ENCODE results near the gene SHISA4. TPM values are rescaled to one million over a fixed set of nuclear protein-coding genes. Genes with fewer than 3 reads are reported as not detected.
"Not testable (repeated sequence)": the region's sequence is repeated elsewhere in the genome, so short reads cannot be mapped to it uniquely, and the experiment has no call there.

The SHISA4 gene
- polyA plus RNA-seq, 1 donor from 2014 or later, result 0.16 TPM

DNA sequence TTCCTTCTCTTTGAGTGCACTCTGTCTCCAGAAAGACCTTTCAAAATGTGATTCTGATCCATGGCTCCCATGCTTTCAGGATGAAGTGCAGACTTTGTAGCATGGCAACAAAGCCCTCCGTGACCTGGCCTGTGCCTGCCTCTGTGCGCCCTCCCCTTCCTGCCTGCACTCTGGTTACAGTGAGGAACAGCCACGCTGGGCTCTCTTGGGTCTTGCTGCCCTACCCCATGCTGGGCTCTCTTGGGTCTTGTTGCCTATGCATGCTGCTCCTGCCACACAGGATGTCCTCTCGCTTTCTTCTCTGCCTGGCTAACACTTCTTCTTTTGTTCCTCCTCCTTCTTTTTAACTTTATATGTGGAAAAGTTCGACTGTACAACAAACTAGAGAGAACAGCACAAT, 29.6 kb downstream of the SHISA4 start:
- Mint-ChIP-seq H3K27ac (no peak overlapping the region), H3K36me3 (no peaks in the 10 kb centered on the region), H3K4me1 (peaks cover 0 to 1% (median 0%) of the 10 kb centered on the region in 3 donors), H3K9me3 (peaks cover 0 to 3% (median 0%) of the 10 kb centered on the region in 3 donors), H3K27me3 (peaks cover 12% of the 10 kb centered on the region), H3K4me3 (no peak overlapping the region)

DNA sequence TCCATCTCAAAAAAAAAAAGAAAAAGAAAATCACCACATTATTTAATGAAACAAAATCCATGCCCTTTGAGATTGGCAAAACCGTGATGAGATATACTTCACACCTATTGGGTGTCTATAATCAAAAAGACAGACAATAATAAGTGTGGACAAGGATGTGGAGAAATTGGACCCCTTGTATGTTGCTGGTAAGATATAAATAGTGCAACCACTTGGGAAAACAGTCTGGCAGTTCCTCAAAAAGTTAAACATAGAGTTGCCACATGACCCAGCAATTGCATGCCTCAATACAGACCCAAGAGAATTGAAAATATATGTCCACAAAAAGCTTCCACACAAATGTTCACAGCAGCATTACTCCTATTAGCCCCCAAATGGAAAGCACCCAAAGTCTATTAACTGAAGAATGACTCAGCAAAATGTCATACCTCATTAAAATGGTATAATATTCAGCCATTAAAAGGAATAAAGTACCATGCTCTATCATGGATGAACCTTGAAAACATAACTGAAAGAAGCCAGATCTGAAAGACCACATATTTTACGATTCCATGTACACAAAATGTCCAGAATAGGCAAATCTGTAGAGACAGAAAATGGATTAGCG, 33.4 kb downstream of the SHISA4 start:
- peaks cover 0 to 3% (median 0%) of the 10 kb centered on the region in 3 donors for H3K9me3 Mint-ChIP-seq
- peaks cover 10% of the 10 kb centered on the region for H3K27me3 Mint-ChIP-seq
- peaks cover 0 to 1% (median 0%) of the 10 kb centered on the region in 3 donors for H3K4me1 Mint-ChIP-seq
- no peaks in the 10 kb centered on the region for H3K36me3 Mint-ChIP-seq
- no peak overlapping the region for H3K4me3 Mint-ChIP-seq
- H3K27ac Mint-ChIP-seq, result no peak overlapping the region

DNA sequence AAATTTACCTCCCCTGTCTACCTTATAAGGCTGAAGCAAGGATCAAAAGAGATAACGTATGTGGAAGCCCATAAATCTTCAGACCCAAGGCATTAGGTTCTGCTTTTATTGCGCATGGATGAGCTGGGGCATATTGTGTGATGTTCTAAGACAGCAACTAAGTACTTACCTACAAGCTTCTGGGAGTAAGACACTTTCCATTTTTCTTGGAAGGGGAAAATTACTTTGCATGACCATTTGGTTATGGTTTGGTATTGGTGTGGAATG, 36.5 kb downstream of the SHISA4 start:
- no peak overlapping the region for H3K4me3 Mint-ChIP-seq
- H3K36me3 Mint-ChIP-seq, result no peaks in the 10 kb centered on the region
- H3K27ac Mint-ChIP-seq, result no peak overlapping the region
- peaks cover 10% of the 10 kb centered on the region for H3K27me3 Mint-ChIP-seq
- peaks cover 0 to 3% (median 1%) of the 10 kb centered on the region in 3 donors for H3K9me3 Mint-ChIP-seq
- peaks cover 0 to 1% (median 0%) of the 10 kb centered on the region in 3 donors for H3K4me1 Mint-ChIP-seq

- Mint-ChIP-seq H3K9me3 (peaks cover 0 to 3% (median 1%) of the 10 kb centered on the region in 3 donors), H3K36me3 (no peaks in the 10 kb centered on the region), H3K27me3 (peaks cover 7% of the 10 kb centered on the region), H3K27ac (no peak overlapping the region), H3K4me3 (no peak overlapping the region), H3K4me1 (peaks cover 0 to 1% (median 0%) of the 10 kb centered on the region in 3 donors)
Measured at GRCh38 chr1:201925981-201926645, 37.4 kb downstream of the SHISA4 start.

DNA sequence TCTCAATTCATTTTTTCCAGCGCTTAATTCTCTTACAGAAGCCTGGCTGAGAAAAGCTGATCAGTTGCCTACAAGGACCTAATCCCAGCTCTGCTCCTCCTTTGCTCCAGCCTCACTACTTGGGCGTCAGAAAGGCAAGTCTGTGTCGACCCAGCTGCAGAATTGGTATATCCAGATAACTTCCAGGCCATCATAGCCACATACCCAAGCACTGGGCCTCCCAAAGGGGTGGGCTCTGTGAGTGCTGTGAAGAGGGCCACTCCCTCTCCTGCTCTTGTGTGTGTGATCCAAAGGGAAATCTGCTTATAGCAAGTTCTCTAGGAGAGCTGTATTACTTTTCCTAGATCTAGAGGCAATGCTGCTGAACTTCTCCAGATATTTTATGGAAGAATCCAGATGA, 39.6 kb downstream of the SHISA4 start:
- H3K4me1 Mint-ChIP-seq, result peaks cover 0 to 1% (median 0%) of the 10 kb centered on the region in 3 donors
- no peak overlapping the region for H3K4me3 Mint-ChIP-seq
- H3K27ac Mint-ChIP-seq, result no peak overlapping the region
- peaks cover 4% of the 10 kb centered on the region for H3K27me3 Mint-ChIP-seq
- peaks cover 0 to 1% (median 0%) of the 10 kb centered on the region in 3 donors for H3K9me3 Mint-ChIP-seq
- no peaks in the 10 kb centered on the region for H3K36me3 Mint-ChIP-seq

DNA sequence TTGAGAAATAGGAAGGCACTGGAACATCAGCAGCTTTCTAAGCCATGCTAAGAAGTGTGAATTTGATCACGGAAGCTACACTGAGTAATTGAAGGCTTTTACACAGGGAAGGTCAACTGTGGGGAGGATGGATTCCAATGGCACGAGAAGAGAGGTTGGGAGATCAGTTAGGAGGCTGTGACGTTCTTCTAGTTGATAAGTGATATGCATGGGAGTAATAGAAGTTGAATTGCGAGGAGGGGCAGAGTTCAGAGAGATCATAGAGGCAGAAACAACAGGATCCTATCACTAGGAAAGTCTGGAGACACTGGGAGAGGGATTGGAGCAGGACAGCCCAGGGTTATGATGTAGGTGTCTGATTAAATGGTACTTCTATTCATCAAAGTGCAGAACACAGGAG, 41.4 kb downstream of the SHISA4 start:
- H3K27me3 Mint-ChIP-seq, result peaks cover 10% of the 10 kb centered on the region
- no peak overlapping the region for H3K4me3 Mint-ChIP-seq

GRCh38 chr1:201930803-201931202, 42.1 kb downstream of the SHISA4 start:
- peaks cover 10% of the 10 kb centered on the region for H3K27me3 Mint-ChIP-seq
- no peaks in the 10 kb centered on the region for H3K4me1 Mint-ChIP-seq
- H3K36me3 Mint-ChIP-seq, result no peaks in the 10 kb centered on the region
- no peak overlapping the region for H3K27ac Mint-ChIP-seq
- peaks cover 0 to 1% (median 0%) of the 10 kb centered on the region in 3 donors for H3K9me3 Mint-ChIP-seq
- no peak overlapping the region for H3K4me3 Mint-ChIP-seq

More for the DNA sequence above, 41.4 kb downstream of the SHISA4 start:
- Mint-ChIP-seq H3K36me3 (no peaks in the 10 kb centered on the region), H3K9me3 (peaks cover 0 to 1% (median 0%) of the 10 kb centered on the region in 3 donors), H3K27ac (no peak overlapping the region), H3K4me1 (no peaks in the 10 kb centered on the region)

- H3K4me3 Mint-ChIP-seq, result no peak overlapping the region
- no peaks in the 10 kb centered on the region for H3K9me3 Mint-ChIP-seq
- H3K4me1 Mint-ChIP-seq, result no peaks in the 10 kb centered on the region
- no peak overlapping the region for H3K27ac Mint-ChIP-seq
- no peaks in the 10 kb centered on the region for H3K36me3 Mint-ChIP-seq
- peaks cover 10% of the 10 kb centered on the region for H3K27me3 Mint-ChIP-seq
Measured at GRCh38 chr1:201933840-201934430, 45.2 kb downstream of the SHISA4 start.

DNA sequence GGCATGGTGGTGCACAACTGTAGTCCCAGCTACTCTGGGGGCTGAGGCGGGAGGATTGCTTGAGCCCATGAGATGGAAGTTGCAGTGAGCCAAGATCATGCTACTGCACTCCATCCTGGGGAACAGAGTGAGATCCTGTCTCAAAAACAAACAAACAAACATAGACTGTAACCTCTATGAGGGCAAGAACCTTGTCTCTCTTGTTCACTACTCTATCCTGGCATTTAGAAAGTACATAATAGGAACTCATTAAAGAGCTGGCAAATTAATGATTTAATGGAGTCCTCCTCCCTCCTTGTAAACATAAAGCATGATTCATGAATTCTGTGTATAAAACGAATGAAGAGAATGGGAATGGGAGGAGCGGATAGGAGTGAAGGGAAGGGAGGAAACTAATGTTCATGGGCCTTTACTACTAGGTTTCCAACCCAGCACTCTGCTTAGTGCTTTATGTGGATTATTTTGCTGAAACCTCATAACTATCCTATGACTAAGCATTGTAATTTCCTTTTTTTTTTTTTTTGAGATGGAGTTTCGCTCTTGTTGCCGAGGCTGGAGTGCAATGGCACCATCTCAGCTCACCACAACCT, 49.0 kb downstream of the SHISA4 start:
- H3K4me1 Mint-ChIP-seq, result no peaks in the 10 kb centered on the region
- H3K4me3 Mint-ChIP-seq, result no peak overlapping the region
- H3K27me3 Mint-ChIP-seq, result peaks cover 10% of the 10 kb centered on the region
- no peaks in the 10 kb centered on the region for H3K9me3 Mint-ChIP-seq
- H3K27ac Mint-ChIP-seq, result no peak overlapping the region
- H3K36me3 Mint-ChIP-seq, result no peaks in the 10 kb centered on the region

GRCh38 chr1:201938440-201939035, 49.8 kb downstream of the SHISA4 start:
- Mint-ChIP-seq H3K36me3 (no peaks in the 10 kb centered on the region), H3K27ac (peak overlapping the region in 1 of 3 donors; percentile 24), H3K27me3 (peaks cover 14% of the 10 kb centered on the region), H3K4me3 (no peak overlapping the region), H3K9me3 (no peaks in the 10 kb centered on the region), H3K4me1 (no peaks in the 10 kb centered on the region)

DNA sequence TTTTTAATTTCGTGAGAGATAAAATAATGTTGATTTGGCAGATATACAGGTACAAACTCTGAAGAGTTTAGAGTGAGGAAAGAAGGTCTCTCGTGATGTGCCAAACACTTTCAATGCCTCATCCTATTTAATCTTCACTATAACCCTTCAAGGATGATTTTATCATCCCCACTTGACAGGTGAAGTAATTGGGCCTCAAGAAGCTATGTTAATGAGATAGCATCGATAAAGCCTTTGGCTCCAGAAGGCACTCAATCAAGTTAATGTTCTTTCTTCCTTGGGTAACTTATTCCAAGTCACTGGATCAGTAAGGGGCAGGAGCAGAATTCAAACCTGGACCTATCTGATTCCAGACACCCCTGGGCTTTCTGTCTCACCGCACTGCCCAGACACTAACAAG, 50.5 kb downstream of the SHISA4 start:
- no peaks in the 10 kb centered on the region for H3K36me3 Mint-ChIP-seq
- H3K4me1 Mint-ChIP-seq, result no peaks in the 10 kb centered on the region
- H3K4me3 Mint-ChIP-seq, result no peak overlapping the region
- no peaks in the 10 kb centered on the region for H3K9me3 Mint-ChIP-seq
- peak overlapping the region in 1 of 3 donors; percentile 24 for H3K27ac Mint-ChIP-seq
- H3K27me3 Mint-ChIP-seq, result peaks cover 16% of the 10 kb centered on the region

GRCh38 chr1:201939574-201939973, 50.9 kb downstream of the SHISA4 start:
- H3K4me1 Mint-ChIP-seq, result no peaks in the 10 kb centered on the region
- peaks cover 16% of the 10 kb centered on the region for H3K27me3 Mint-ChIP-seq
- H3K4me3 Mint-ChIP-seq, result no peak overlapping the region
- no peaks in the 10 kb centered on the region for H3K36me3 Mint-ChIP-seq
- no peak overlapping the region for H3K27ac Mint-ChIP-seq
- no peaks in the 10 kb centered on the region for H3K9me3 Mint-ChIP-seq

GRCh38 chr1:201940316-201940715, 51.6 kb downstream of the SHISA4 start:
- peaks cover 23% of the 10 kb centered on the region for H3K27me3 Mint-ChIP-seq
- H3K4me3 Mint-ChIP-seq, H3K9me3 Mint-ChIP-seq, H3K4me1 Mint-ChIP-seq, H3K27ac Mint-ChIP-seq, H3K36me3 Mint-ChIP-seq: not testable (repeated sequence)

- peaks cover 0 to 10% (median 6%) of the 10 kb centered on the region in 3 donors for H3K4me1 Mint-ChIP-seq
- H3K9me3 Mint-ChIP-seq, result no peaks in the 10 kb centered on the region
Measured at GRCh38 chr1:201941420-201942128, 52.9 kb downstream of the SHISA4 start.

DNA sequence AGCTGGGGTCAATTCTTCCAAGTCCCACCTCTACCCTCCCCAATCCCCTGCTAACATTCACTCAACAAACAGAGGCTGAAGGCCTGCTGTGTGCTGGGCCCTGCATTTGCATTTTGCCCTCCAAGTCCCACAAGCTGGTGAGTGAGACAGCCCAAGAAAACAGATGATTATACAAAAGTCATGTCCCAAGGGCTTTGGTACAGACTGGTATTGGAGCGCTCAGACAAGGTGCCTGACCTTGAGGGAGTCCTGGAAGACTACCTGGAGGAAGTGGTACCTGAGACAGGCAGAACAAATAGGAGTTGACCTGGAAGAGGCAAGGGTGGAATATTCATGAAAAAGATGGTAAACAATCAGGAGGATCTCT, 53.4 kb downstream of the SHISA4 start:
- peaks cover 0 to 11% (median 9%) of the 10 kb centered on the region in 3 donors for H3K4me1 Mint-ChIP-seq
- no peak overlapping the region for H3K27ac Mint-ChIP-seq
- no peak overlapping the region for H3K4me3 Mint-ChIP-seq
- no peaks in the 10 kb centered on the region for H3K36me3 Mint-ChIP-seq
- H3K9me3 Mint-ChIP-seq, result no peaks in the 10 kb centered on the region
- H3K27me3 Mint-ChIP-seq, result peaks cover 38% of the 10 kb centered on the region

More at GRCh38 chr1:201941420-201942128, 52.9 kb downstream of the SHISA4 start:
- H3K27ac Mint-ChIP-seq, result no peak overlapping the region
- H3K4me3 Mint-ChIP-seq, result no peak overlapping the region
- H3K27me3 Mint-ChIP-seq, result peaks cover 33% of the 10 kb centered on the region
- H3K36me3 Mint-ChIP-seq, result no peaks in the 10 kb centered on the region
